ENCODE measurements around the gene MTF1.

Gene MTF1

GRCh38 chr1:37866491-37866890, 7.1 kb upstream of the MTF1 start:
- no peak for DNase-seq

DNA sequence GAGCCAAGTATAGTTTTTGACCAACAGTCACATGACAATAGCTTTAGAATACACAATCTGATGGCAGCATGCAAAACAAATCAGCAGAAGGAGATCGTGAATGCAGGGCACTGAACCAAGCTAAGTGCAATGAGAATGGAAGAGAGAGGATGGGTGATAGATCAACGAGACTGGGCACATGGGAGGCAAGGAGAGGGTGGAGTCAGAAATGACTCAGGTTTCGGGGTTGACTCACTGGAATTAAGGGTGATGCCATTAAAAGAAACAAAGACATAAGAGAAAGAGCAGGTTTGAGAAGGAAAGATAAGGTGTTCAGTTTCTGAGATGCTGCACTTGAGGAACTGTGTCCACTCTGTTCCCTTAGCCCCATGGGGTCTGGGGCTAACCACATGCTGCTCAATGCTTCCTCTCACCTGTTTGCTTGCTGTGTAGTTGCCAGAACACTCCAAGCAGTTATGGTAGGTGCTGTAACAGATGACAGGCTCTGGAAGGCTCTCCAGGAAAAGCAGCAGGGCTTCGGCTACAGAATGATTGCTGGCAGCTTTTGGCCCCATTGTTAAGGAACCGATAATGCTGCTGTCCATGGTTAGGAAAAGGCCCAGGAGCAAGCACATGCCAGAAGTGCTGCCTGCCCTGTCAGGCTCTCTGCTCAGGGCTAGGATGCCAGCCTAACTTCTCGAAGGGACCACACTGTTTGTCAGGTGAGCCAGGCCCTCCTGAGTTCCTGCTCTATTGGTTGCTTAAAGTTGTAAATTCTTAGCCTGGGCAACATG, 6.1 kb upstream of the MTF1 start:
- no peak for DNase-seq

DNA sequence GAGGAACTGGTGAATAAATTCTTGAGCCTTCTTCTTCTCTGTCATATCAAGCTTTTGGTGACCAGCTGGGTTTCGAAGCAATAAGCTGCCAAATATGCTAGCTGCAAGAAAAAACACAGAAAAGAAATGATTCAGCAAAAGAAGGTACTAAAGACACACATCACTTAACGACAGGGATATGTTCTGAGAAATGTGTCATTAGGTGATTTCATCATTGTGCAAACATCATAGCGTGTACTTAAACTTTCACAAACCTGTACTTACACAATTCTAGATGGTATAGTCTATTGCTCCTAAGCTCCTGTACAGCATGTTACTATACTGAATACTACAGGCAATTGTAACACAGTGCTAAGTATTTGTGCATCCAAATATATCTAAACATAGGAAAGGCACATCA, 2.9 kb upstream of the MTF1 start:
- no peak for DNase-seq

- DNase-seq: no peak
These were observed 1.8 kb upstream of the MTF1 start for GRCh38 chr1:37861151-37861550.

DNA sequence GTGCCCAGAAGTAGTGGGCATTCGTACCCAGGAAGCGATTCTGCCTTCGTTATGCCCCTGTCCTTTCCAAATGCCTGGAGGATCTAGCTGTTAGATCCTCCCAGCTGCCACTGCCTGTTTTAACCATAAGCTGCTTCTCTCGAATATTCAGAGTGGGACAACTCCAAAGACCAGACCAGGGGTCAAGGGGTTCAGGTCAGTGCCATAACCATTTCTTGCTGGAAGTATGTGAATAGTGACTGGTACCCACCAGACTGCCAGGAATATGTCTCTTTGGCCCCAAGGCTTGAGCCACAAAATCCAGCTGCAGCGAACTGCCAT, 914 bp upstream of the MTF1 start:
- DNase-seq: no peak

DNA sequence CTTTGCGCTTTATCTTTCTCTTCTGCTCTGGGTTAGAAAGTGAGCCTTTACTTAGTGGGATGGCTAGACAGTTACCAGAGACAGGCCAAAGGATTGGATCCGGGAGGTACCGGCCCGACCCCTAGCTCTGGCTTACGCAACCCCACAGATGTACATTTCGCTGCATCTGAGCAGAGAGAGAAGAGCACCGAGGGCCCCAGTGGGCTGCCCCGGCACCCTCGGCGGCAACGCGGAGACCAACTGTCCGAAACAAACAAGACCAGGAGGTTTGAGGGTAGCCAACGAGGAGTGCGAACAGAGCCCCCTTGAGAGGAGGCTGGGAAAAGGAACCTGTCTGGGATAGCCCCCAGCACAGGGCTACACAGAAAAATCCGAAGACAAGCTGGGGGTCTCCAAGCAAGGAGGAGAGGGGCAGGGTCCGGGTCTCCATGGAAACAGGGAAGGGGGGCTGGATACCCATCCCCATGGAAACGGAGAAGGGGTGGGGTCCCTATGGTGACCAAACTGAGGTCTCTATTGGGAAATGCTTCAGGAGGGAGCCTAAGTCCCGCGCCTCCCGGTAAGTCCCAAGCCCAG, 373 bp downstream of the MTF1 start:
- DNase-seq: no peak

GRCh38 chr1:37854406-37854805, 5.0 kb downstream of the MTF1 start:
- DNase-seq: no peak

DNA sequence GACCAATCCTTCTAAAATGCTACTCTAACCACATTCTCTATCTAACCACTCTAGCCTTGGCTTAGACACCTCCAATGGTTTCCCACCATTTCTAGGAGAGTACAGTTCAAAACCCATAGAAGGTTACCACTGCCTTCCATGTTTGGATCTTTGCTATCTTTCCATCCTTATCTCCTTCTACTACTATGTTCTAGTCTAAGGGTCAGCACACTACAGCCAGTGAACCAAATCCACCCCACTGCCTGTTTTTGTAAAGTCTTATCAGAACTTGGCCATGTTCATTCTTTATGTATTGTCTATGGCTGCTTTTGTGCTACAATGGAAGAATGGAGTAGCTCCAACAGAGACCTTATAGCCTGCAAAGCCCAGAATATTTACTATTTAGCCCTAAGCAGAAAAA, 6.2 kb downstream of the MTF1 start:
- DNase-seq: no peak

DNA sequence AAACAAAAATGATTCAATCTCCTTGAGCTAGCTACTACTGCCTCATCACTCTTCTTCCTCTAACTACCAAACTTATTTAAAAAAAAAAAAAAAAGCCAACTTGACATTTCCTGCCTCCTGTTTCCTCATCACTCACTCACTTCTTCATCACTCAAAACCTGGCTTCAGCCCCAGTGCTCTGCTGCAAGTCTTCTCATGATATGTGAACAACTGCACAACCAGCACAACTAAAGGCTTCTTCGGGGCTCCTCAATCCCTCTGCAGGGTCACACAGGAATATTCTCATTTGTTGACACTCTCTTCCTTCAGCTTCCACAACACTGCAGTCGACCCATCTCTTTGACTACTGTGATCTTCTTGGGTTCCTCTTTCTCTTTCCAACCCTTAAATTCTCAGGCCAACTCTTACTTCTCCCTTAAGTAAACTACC, 7.6 kb downstream of the MTF1 start:
- DNase-seq: no peak

- DNase-seq: no peak
These were observed 8.1 kb downstream of the MTF1 start for GRCh38 chr1:37851262-37851661.

- no peak for DNase-seq
These were observed 8.9 kb downstream of the MTF1 start for GRCh38 chr1:37850352-37850955.

DNA sequence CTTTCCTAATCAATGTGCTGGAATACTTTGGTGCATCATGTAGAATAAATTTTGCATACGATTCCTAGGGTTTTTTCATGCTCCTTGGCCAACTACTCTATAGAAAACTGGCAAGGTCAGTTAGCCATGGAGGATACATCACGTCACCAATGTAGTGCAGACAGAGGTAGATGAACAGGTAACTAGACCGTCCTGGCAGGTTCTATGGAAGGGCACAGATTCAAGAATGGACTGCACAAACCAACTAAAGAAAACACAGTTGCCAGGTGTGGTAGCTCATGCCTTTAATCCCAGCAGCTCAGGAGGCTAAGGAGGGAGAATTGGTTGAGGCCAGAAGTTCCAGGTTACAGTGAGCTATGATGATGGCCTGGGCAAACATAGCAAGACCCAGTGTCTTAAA, 9.9 kb downstream of the MTF1 start:
- DNase-seq: no peak

DNA sequence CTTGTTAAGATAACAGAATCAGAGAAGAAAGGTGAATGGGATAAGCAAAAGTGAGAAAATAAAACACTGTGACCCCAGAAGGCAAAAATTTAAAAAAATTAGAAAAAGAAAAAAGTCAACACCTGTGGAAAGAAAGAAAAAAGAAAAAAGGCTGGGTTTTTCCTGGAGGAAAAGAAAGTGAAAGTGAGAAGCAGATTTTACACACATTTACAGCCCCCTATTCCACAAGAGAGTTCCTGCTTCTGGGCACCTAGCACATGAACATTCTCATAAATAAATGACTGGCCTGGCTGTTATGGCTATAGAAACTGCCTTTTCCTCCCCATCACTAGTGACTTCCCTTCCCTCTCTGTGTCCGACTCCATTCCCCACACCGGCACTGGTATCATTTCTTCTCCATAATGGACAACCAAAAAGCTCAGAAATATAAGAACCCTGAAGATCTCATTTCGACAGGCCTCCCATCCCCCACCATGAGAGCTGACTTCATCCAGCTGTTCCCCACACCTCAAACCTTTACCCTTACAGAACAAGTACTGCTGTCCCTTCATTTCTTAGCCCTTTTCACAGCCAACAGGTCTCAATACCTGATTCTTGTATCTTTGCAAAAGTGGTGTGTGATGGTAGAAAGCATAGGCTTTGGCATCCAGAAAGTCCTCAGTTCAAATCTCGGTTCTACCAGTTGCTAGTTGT, 12.6 kb downstream of the MTF1 start:
- DNase-seq: no peak

- DNase-seq: no peak
These were observed 13.6 kb downstream of the MTF1 start for GRCh38 chr1:37845786-37846185.

DNA sequence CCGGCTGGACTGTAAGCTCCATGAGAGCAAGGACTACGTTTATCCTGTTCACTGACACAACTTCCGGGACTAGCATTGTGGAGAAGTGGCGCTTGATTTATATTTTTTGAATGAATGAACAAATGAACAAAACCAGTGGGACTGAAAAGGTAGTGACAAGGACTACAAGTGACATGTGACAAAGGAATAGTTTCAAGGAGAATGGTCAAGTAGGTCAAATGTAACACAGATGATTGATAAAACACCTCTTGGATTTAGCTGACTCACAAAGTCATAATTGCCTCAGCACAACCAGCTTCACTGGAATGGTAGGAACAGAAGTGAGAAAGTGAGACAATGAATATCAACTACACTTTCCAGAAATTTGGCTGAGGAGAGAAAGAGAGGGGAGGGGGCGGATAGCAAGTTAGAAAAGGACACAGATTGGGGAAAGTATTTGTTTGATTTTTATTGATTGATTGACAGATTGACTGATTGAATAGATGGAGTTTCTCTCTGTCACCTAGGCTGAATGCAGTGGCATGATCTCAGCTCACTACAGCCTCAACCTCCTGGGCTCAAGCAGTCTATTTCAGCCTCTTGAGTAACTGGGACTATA, 14.2 kb downstream of the MTF1 start:
- no peak for DNase-seq

DNA sequence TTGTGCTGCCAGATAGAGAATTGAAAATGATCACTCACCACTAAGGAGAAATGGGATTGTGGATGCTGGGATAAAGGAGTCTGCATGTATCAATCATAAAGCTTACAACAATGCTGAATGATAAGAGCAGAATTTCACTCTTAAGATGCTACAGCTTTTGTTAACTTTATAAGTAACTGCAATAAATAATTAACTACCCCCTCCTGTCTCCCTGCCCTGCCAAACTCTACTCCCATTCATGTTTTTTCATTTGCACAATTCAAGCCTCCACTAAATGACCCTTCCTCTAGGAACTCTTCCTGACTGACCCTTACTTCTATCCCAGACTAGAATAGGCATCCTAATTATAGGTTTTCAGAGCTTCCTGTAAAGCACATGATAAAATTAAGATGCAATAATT, 14.9 kb downstream of the MTF1 start:
- no peak for DNase-seq

DNA sequence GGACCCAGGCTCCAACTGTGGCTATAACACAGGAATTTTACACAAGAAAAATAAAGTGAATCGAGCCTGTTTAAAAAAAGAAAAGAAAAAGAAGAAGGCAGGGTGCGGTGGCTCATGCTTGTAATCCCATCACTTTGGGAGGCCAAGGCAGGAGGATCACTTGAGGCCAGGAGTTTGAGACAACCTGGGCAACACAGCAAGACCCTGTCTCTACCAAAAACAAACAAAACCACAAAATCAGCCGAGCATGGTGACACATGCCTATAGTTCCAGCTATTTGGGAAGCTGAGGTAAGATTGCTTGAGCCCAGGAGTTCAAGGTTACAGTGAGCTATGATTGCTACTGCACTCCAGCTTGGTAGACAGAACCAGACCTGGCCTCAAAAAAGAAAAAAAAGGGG, 17.7 kb downstream of the MTF1 start:
- DNase-seq: no peak

DNA sequence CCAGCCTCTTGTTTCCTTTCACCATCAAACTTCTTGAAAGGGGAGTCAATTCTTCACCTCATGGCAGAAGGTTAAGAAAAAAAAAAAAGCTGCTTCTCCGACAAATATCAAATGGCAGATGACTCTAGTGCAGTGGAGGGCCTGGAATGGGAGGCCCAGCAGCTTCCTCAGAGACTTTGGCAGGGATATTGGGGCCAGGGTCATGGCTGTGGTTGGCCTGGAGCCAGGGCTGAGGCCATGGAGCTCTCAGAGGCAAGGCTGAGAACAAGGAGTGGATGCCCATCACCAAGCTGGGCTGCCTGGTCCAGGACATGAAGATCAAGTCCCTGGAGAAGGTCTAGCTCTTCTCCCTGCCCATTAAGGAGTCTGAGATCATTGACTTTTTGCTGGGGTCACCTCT, 18.7 kb downstream of the MTF1 start:
- no peak for DNase-seq

GRCh38 chr1:37839676-37840075, 19.7 kb downstream of the MTF1 start:
- DNase-seq: no peak

GRCh38 chr1:37836788-37837187, 22.6 kb downstream of the MTF1 start:
- no peak for DNase-seq

DNA sequence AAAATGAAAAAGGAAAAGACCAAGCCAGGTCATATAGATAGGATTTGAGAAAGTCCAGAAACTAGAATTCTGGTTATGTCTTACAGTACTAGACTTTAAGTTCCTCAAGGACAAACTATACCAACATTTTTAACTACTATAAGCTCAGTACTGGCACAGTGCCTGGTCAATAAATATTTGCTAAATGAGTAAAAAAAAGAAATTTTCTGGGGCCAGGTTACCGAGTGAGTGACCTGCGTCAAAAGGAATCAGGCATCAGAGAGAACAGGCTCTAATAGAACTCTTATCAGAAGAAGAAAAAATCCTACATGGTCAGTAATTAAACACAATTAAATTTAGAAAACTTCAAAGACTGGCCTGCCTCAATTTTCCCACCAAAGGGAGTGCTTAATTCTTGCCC, 27.6 kb downstream of the MTF1 start:
- no peak for DNase-seq

DNA sequence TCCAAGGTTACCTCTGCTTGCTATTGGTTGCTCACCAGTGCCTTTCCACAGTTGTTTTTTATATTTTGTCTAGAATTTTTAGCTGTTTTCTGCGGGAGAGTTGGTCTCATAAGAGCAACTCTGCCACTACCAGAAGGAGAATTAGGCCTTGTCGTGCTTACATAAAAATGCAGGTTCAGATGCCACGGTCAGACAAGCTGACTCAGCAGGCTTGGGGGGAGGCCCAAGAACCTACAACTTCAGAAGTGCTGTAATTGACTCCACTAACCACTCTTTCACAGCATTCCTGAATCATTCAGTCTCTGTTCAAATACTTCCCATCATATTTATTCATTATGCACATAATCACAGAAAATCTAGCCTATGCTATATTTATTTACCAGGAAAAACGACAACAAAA, 28.3 kb downstream of the MTF1 start:
- no peak for DNase-seq

DNA sequence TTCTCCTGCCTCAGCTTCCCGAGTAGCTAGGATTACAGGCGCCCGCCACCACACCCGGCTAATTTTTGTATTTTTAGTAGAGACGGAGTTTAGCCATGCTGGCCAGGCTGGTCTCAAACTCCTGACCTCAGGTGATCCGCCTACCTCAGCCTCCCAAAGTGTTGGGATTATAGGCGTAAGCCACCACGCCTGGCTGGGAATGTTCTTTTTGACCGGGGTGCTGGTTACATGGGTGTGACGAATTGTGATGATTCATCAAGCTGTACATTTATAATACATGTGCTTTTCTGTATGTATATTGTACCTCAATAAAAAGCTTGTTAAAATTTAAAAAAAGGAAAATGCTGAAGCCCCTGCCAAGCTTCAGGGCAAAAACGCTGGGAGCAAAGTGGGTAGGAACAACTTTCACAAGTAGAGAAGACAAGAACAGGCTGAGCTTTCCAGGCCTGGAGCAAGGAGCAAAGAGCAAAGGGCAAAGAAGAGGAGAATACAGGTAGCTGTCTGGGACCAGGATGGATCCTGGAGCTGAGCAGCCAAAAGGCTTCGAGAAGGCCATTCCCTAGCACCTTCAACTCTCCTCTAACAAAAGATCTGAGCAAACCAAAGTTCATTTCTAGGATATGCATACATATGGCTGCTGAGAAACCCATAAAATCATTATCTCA, 30.9 kb downstream of the MTF1 start:
- no peak for DNase-seq

Data from NCI-H1092 treated with DMSO at 0.1 percent for 48 hours (cell line).